NCI-H524 (cell line): ENCODE results near the gene FNDC3A.

ENCODE experiments used
- DNase-seq, 2 experiments: peaks; one replicate each; lab custom pipeline; 2025; lab: John Stamatoyannopoulos, UW

The FNDC3A gene

GRCh38 chr13:49258089-49258796, 282.5 kb downstream of the FNDC3A start:
- DNase-seq: no peak
